ENCODE measurements around the gene NFKB2. TPM values are rescaled to one million over a fixed set of nuclear protein-coding genes. Genes with fewer than 3 reads are reported as not detected.
A peak's percentile ranks its signal among the peaks of the same experiment; 100 is the strongest.

NFKB2 gene
- total and polyA plus RNA-seq, 2 of the 8 experiments (the other 6 are each of a cell fraction or from before 2014, with no cell fraction given): 20.4 to 31.4 TPM

DNA sequence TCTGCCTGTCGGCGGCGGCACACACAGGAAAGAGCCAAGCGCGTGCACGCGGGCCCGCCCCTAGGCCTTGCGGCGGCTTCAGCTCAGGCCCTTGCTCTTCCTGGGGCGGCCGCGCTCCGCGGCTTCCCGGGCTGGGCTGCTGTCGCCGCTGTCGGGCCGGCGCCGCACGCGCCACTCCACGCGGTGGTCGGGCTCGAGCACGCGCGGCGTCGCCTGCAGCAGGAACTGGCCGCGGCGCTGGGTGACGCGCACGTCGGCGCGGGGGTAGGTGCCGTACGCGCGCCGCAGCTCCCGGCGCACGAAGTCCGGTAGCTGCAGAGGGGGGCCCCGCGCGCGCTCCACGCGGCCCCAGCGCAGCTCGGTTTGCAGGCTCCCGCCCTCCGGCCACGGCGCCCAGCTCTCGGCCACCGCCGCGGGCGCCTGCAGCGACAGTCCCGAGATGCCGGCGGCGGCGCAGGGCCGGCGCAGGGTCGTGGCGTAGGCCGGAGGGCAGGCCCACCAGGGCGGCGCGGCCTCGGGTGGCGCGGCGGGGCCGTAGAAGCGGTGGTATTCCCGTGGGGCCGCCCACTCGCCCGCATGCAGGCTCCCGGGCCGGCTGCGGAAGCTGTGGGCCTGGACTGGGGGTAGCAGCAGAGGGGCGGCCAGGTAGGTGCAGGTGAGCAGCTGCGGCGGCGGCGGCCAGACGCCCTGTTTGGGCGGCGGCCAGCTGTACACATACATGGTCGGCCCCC, 55.0 kb downstream of the NFKB2 start:
- no peaks in the 10 kb centered on the region for H3K27me3 ChIP-seq (replicated peaks in 1 of 4; ENCODE audit: control insufficient read depth in 3 of 4, extremely low read depth in 1 of 4, insufficient read depth in 3 of 4, low read length in 3 of 4)
- POLR2A ChIA-PET (ENCODE audit: partially characterized antibody): interaction anchor here (0.7 to 6.7 kb wide), 15 partner anchors 8 to 208 kb away, joined by 3 to 75 read pairs (median 5); partner anchors contain the start of genes ACTR1A, CUEDC2 and FBXL15
- peak overlapping the region; percentile 97 for H4K91ac ChIP-seq (replicated peaks; ENCODE audit: insufficient read length, low read length)
- H2BK20ac ChIP-seq (ENCODE audit: low read length): no peak overlapping the region
- peaks cover 9% of the 10 kb centered on the region for H3K23me2 ChIP-seq (ENCODE audit: low read depth, low read length)
- no peak overlapping the region for H2AFZ ChIP-seq (ENCODE audit: low read length)
- no peaks in the 10 kb centered on the region for H3K9me3 ChIP-seq (ENCODE audit: insufficient read depth in 2 of 2, low read depth in 1 of 2, low read length in 1 of 2)
- CTCF ChIA-PET (ENCODE audit: partially characterized antibody): interaction anchor here (0.8 to 5.0 kb wide), 23 partner anchors 12 to 378 kb away, joined by 3 to 38 read pairs (median 4); partner anchors contain the start of genes ACTR1A, CUEDC2 and FBXL15
- H3K4me3 ChIP-seq (ENCODE audit: extremely low read depth in 1 of 4, insufficient read depth in 2 of 4, low read depth in 3 of 4, low read length in 4 of 4): peak overlapping the region; percentile 87 to 99 (median 98)
- DNase-seq (ENCODE audit: low read depth in 1 of 2, low spot score in 2 of 2): peak in 1 of 2 experiments; percentile 84
- H2BK15ac ChIP-seq (ENCODE audit: low read length): peak overlapping the region; percentile 98; the same call in 1 of the 2 replicates
- peak overlapping the region; percentile 83 for H3K56ac ChIP-seq (replicated peaks; ENCODE audit: insufficient read length, low read depth, low read length)
- H3K79me1 ChIP-seq (ENCODE audit: low read depth, low read length): peaks cover 3% of the 10 kb centered on the region; the same call in 1 of the 2 replicates
- H3K36me3 ChIP-seq (ENCODE audit: control insufficient read depth in 2 of 4, insufficient read depth in 4 of 4, low read length in 3 of 4): peaks cover 0 to 25% (median 2%) of the 10 kb centered on the region in 4 experiments; a peak in 4 of 8 replicates
- H3K23ac ChIP-seq (ENCODE audit: insufficient read length): peak overlapping the region; percentile 36
- peak overlapping the region; percentile 93; the same call in 1 of the 2 replicates for H2AK5ac ChIP-seq (ENCODE audit: low read depth, low read length)
- no peak overlapping the region for H3K14ac ChIP-seq (ENCODE audit: insufficient read length)
- FAIRE-seq: no peak
- H2BK5ac ChIP-seq (ENCODE audit: low read depth, low read length): peak overlapping the region; percentile 96; the same call in 1 of the 2 replicates
- H4K8ac ChIP-seq (ENCODE audit: extremely low read depth, insufficient read depth, low read length): peak overlapping the region; percentile 89
- peak overlapping the region; percentile 99 to 100 for H3K4me2 ChIP-seq (ENCODE audit: insufficient read depth in 1 of 2, low read depth in 2 of 2, low read length in 2 of 2)
- peak overlapping the region; percentile 62 to 96 (median 86) for H3K9ac ChIP-seq (replicated peaks in 1 of 4; ENCODE audit: extremely low read depth in 1 of 4, low read depth in 3 of 4, low read length in 3 of 4)
- peak overlapping the region; percentile 82 for H3K4ac ChIP-seq (replicated peaks; ENCODE audit: insufficient read length, low read depth, low read length)
- 3% methylated on average over 58 of the region's 104 CpGs; no CpG with 5 or more reads in 1 of the 2 experiments for WGBS, 2 experiments (ENCODE audit: extremely low coverage in 1 of 2, insufficient coverage in 1 of 2, insufficient read length in 1 of 2, insufficient replicate concordance in 2 of 2, low coverage in 1 of 2, low lambda C conversion rate in 2 of 2, missing lambda C conversion rate in 1 of 2)
- H3K27ac ChIP-seq (ENCODE audit: low read depth, low read length): peak overlapping the region; percentile 72; the same call in 1 of the 2 replicates
- peaks cover 0 to 2% of the 10 kb centered on the region in 2 experiments for H4K20me1 ChIP-seq (replicated peaks in 1 of 2; ENCODE audit: control insufficient read depth in 1 of 2, insufficient read depth in 2 of 2, low read length in 2 of 2)
- no peak overlapping the region for H2BK12ac ChIP-seq (ENCODE audit: low read depth, low read length)
- H3K4me1 ChIP-seq (replicated peaks in 1 of 4; ENCODE audit: control insufficient read depth in 3 of 4, insufficient read depth in 4 of 4, low read length in 3 of 4): peaks cover 5 to 27% (median 18%) of the 10 kb centered on the region in 4 experiments
- peak overlapping the region; percentile 79 for H2BK120ac ChIP-seq (replicated peaks; ENCODE audit: low read depth, low read length)
- H3K18ac ChIP-seq (ENCODE audit: extremely low read depth, low read length): peak overlapping the region; percentile 99
- H3K79me2 ChIP-seq (ENCODE audit: control insufficient read depth in 1 of 2, insufficient read depth in 2 of 2, low read length in 2 of 2): peaks cover 0 to 18% of the 10 kb centered on the region in 2 experiments; a peak in 2 of 4 replicates
- peak overlapping the region; percentile 85 for H4K5ac ChIP-seq (ENCODE audit: insufficient read length, low read depth, low read length)
- TF ChIP-seq GTF2F1 (IDR thresholded peaks at IDR 0.05; ENCODE audit: borderline replicate concordance, low read depth, low read length) (no peak), TAF7 (optimal IDR thresholded peaks at IDR 0.05; ENCODE audit: borderline replicate concordance, low read depth, low read length) (no peak), NRF1 (IDR thresholded peaks at IDR 0.05; ENCODE audit: low read depth, low read length) (0 out of 2 replicates have a peak, but pooled peaks have one; percentile 5), CHD2 (IDR thresholded peaks at IDR 0.05; ENCODE audit: low read length) (no peak), RBBP5 (IDR thresholded peaks at IDR 0.05; ENCODE audit: borderline replicate concordance, low read depth, low read length) (peak; percentile 85), TAF1 (IDR thresholded peaks at IDR 0.05; ENCODE audit: low read depth, low read length) (peak; percentile 59; the same call in 1 of the 2 replicates), SIN3A (conservative IDR thresholded peaks at IDR 0.05 in 1 of 2, IDR thresholded peaks at IDR 0.05 in 1 of 2; ENCODE audit: low read depth in 1 of 2, low read length in 2 of 2) (peak in 1 of 2 experiments; percentile 66; a peak in 1 of 4 replicates), KDM4A (IDR thresholded peaks at IDR 0.05; ENCODE audit: low read depth, low read length, severe bottlenecking) (peak; percentile 62)
- TF ChIP-seq, protein P1, sequence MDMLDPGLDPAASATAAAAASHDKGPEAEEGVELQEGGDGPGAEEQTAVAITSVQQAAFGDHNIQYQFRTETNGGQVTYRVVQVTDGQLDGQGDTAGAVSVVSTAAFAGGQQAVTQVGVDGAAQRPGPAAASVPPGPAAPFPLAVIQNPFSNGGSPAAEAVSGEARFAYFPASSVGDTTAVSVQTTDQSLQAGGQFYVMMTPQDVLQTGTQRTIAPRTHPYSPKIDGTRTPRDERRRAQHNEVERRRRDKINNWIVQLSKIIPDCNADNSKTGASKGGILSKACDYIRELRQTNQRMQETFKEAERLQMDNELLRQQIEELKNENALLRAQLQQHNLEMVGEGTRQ (IDR thresholded peaks at IDR 0.05; ENCODE audit: low read length): no peak
